ENCODE measurements around the gene SHTN1.

SHTN1 gene

GRCh38 chr10:117004227-117005025 lies 561 bp downstream of the SHTN1 start:
- no peak for TF ChIP-seq CTCF (IDR thresholded peaks at IDR 0.05)

- no peak for TF ChIP-seq CTCF (IDR thresholded peaks at IDR 0.05)
Observed at GRCh38 chr10:117003336-117003735, 1.7 kb downstream of the SHTN1 start.

- no peak for TF ChIP-seq CTCF (IDR thresholded peaks at IDR 0.05)
Observed at GRCh38 chr10:117002206-117002605, 2.8 kb downstream of the SHTN1 start.

GRCh38 chr10:117001144-117001543 lies 3.8 kb downstream of the SHTN1 start:
- no peak for TF ChIP-seq CTCF (IDR thresholded peaks at IDR 0.05)

- no peak for TF ChIP-seq CTCF (IDR thresholded peaks at IDR 0.05)
Observed at GRCh38 chr10:117000580-117000979, 4.4 kb downstream of the SHTN1 start.

GRCh38 chr10:116998172-116998571 lies 6.8 kb downstream of the SHTN1 start:
- no peak for TF ChIP-seq CTCF (IDR thresholded peaks at IDR 0.05)

GRCh38 chr10:116997015-116997414 lies 8.0 kb downstream of the SHTN1 start:
- no peak for TF ChIP-seq CTCF (IDR thresholded peaks at IDR 0.05)

- TF ChIP-seq CTCF (IDR thresholded peaks at IDR 0.05), result no peak
Observed at GRCh38 chr10:116995648-116996047, 9.3 kb downstream of the SHTN1 start.

All from LNCAP (cell line).